Posterior cingulate gyrus (tissue), 11 donors: ENCODE results near the gene VAT1.

Experiments
- DNase-seq, 10 donors: peaks; one replicate each; pipeline versions ENCODE4 v3.0.0 to v3.0.0-alpha.2; 2020 to 2021; ENCODE audit warnings: mixed read lengths in 3 of 10
- intact Hi-C: fragments of 100-400 bp; cut with DNase I; formaldehyde crosslinking; loops from one replicate; pipeline ENCODE4 v1.15.1; 2023

Gene VAT1

GRCh38 chr17:43028221-43028861 is 6.2 kb upstream of the VAT1 start:
- intact Hi-C loops, result no loop called here
- DNase-seq, result peak in 2 of 10 donors; percentile 58 to 72

- DNase-seq, result peak in 3 of 10 donors; percentile 22 to 54 (median 41)
- intact Hi-C loops, result no loop called here
Measured at GRCh38 chr17:43027091-43028032, 5.2 kb upstream of the VAT1 start.

- intact Hi-C loops, result no loop called here
- no peak for DNase-seq
Measured at GRCh38 chr17:43026595-43026994, 4.4 kb upstream of the VAT1 start.

- DNase-seq, result peak in 3 of 10 donors; percentile 42 to 68 (median 62)
- intact Hi-C loops, result no loop called here
Measured at GRCh38 chr17:43025766-43026537, 3.8 kb upstream of the VAT1 start.

- intact Hi-C loops, result no loop called here
- DNase-seq, result peak in 3 of 10 donors; percentile 65 to 85 (median 73)
Measured at GRCh38 chr17:43025290-43025657, 3.1 kb upstream of the VAT1 start.

GRCh38 chr17:43024407-43025289 is 2.5 kb upstream of the VAT1 start, which contains the start of gene RND2:
Gene RND2, plus strand, starts transcription at chr17:43025231. Its CDS starts 117 bp downstream, at chr17:43025348.
- intact Hi-C loops, result loop anchor here (5.0 kb wide), 1 partner anchor 308 kb away; no protein-coding TSS in a partner anchor
- peak; percentile 81 to 98 (median 90) for DNase-seq

GRCh38 chr17:43020789-43021740 is 1.1 kb downstream of the VAT1 start:
- DNase-seq, result peak in 7 of 10 donors; percentile 18 to 90 (median 32)
- intact Hi-C loops, result loop anchor here (5.0 kb wide), 1 partner anchor 311 kb away; no protein-coding TSS in a partner anchor

GRCh38 chr17:43020030-43020621 is 2.1 kb downstream of the VAT1 start:
- DNase-seq, result peak in 1 of 10 donors; percentile 23
- intact Hi-C loops, result loop anchor here (5.0 kb wide), 1 partner anchor 312 kb away; no protein-coding TSS in a partner anchor

GRCh38 chr17:43019418-43019817 is 2.8 kb downstream of the VAT1 start:
- intact Hi-C loops, result no loop called here
- DNase-seq, result peak in 1 of 10 donors; percentile 23

GRCh38 chr17:43018932-43019331 is 3.3 kb downstream of the VAT1 start:
- no peak for DNase-seq
- intact Hi-C loops, result no loop called here

- DNase-seq, result peak in 2 of 10 donors; percentile 34 to 66
- intact Hi-C loops, result no loop called here
Measured at GRCh38 chr17:43018008-43018853, 4.0 kb downstream of the VAT1 start.

- intact Hi-C loops, result no loop called here
- peak in 1 of 10 donors; percentile 44 for DNase-seq
Measured at GRCh38 chr17:43016216-43016615, 6.0 kb downstream of the VAT1 start.

- intact Hi-C loops, result no loop called here
- DNase-seq, result peak in 1 of 10 donors; percentile 22
Measured at GRCh38 chr17:43015579-43015978, 6.6 kb downstream of the VAT1 start.

GRCh38 chr17:43014649-43015542 is 7.3 kb downstream of the VAT1 start:
- peak in 1 of 10 donors; percentile 15 for DNase-seq
- intact Hi-C loops, result no loop called here

- intact Hi-C loops, result no loop called here
- DNase-seq, result peak in 1 of 10 donors; percentile 63
Measured at GRCh38 chr17:43014020-43014648, 8.1 kb downstream of the VAT1 start.
